A549 (cell line): Measurements from ENCODE around the gene VANGL1. TPM values are rescaled to one million over a fixed set of nuclear protein-coding genes. Genes with fewer than 3 reads are reported as not detected.

Experiments used
- ATAC-seq, 2 experiments: fragments of 200-7000 bp in 1 of 2; fragments of >200 bp in 1 of 2; cut with Nextera tagmentation in 1 of 2; cut with Tn5 transposase in 1 of 2; 3 replicates each; pipeline versions ENCODE4 v1.8.0 to v1.9.1; 2018 to 2020; ENCODE audit warnings: mild to moderate bottlenecking in 1 of 2, moderate library complexity in 1 of 2
- CTCF ChIA-PET: fragments of 300-600 bp; sonication (Branson Sonifier 250); formaldehyde crosslinking; extraction: SDS; loops from one replicate; lab custom pipeline; 2021; ENCODE audit warnings: antibody characterized with exemption, inconsistent platforms; lab: Yijun Ruan, JAX
- POLR2A ChIA-PET: fragments of 350-600 bp; formaldehyde crosslinking; extraction: SDS; loops from one replicate; lab custom pipeline; 2021; ENCODE audit warnings: antibody characterized with exemption, inconsistent platforms; lab: Yijun Ruan, JAX
- DNase-seq, 2 experiments: peaks; one replicate each; pipeline versions ENCODE4 v3.0.0 to v3.0.0-alpha.2; 2011 to 2016; ENCODE audit warnings: low read depth in 1 of 2, low spot score in 1 of 2
- FAIRE-seq: peaks from 2 replicates; lab custom pipeline; 2011; peaks lifted over from hg19 to GRCh38; lab: Jason Lieb, UNC
- H3K27ac ChIP-seq, 2 experiments: fragments of >200 bp; sonication (Bioruptor Twin); formaldehyde crosslinking; 3 replicates each; pipeline ENCODE4 v1.5.1; 2016 to 2017
- H3K4me1 ChIP-seq: fragments of >200 bp; sonication (Bioruptor Twin); formaldehyde crosslinking; 3 replicates; pipeline ENCODE4 v1.6.1; 2016
- H3K4me2 ChIP-seq: fragments of >200 bp; sonication (Bioruptor Twin); formaldehyde crosslinking; 3 replicates; pipeline ENCODE4 v1.6.1; 2016
- H3K4me3 ChIP-seq: fragments of >200 bp; sonication (Bioruptor Twin); formaldehyde crosslinking; 3 replicates; pipeline ENCODE4 v1.5.1; 2016
- H3K9me3 ChIP-seq: fragments of >200 bp; sonication (Bioruptor Twin); formaldehyde crosslinking; 3 replicates; pipeline ENCODE4 v1.6.1; 2016
- CEBPB ChIP-seq, 2 experiments: fragments of >200 bp in 1 of 2; sonication (Bioruptor Twin) in 1 of 2; formaldehyde crosslinking in 1 of 2; IDR thresholded peaks; 2 replicates each; pipeline ENCODE4 v1.6.1; 2012 to 2016
- CHD2 ChIP-seq: fragments of 150-350 bp; IDR thresholded peaks from 2 replicates; pipeline ENCODE4 v1.6.1; 2014; ENCODE audit warnings: low read length; ENCODE audit not compliant: partially characterized antibody
- CHD4 ChIP-seq: fragments of 200-600 bp; sonication (generic); IDR thresholded peaks from 2 replicates; pipeline ENCODE4 v1.6.1; 2016; ENCODE audit warnings: antibody characterized with exemption, mild to moderate bottlenecking, borderline replicate concordance
- FOSB ChIP-seq: fragments of 250-450 bp; sonication (Bioruptor Pico); IDR thresholded peaks from 2 replicates; pipeline ENCODE4 v1.5.0; 2020; ENCODE audit warnings: mild to moderate bottlenecking, moderate library complexity
- GATA3 ChIP-seq: IDR thresholded peaks from 2 replicates; pipeline ENCODE4 v1.6.1; 2012; ENCODE audit warnings: borderline replicate concordance
- HEYL ChIP-seq: fragments of 250-450 bp; sonication (Bioruptor Pico); IDR thresholded peaks from 2 replicates; pipeline ENCODE4 v1.8.0; 2021; ENCODE audit warnings: mild to moderate bottlenecking, moderate library complexity
- JUN ChIP-seq, 2 experiments: fragments of >200 bp; sonication (Bioruptor Twin); formaldehyde crosslinking; IDR thresholded peaks; 2 replicates in 1 of 2; 3 replicates in 1 of 2; pipeline ENCODE4 v1.6.1; 2016 to 2017
- KDM5A ChIP-seq: fragments of 200-600 bp; sonication (generic); IDR thresholded peaks from 2 replicates; pipeline ENCODE4 v1.6.1; 2016; ENCODE audit warnings: antibody characterized with exemption, mild to moderate bottlenecking
- MAZ ChIP-seq: fragments of 150-350 bp; IDR thresholded peaks from 2 replicates; pipeline ENCODE4 v1.6.1; 2014; ENCODE audit warnings: antibody characterized with exemption, low read depth, low read length, borderline replicate concordance
- NFE2L2 ChIP-seq: fragments of 150-350 bp; conservative IDR thresholded peaks from 2 replicates; pipeline ENCODE4 v1.6.1; 2014; ENCODE audit warnings: low read length
- NR3C1 ChIP-seq: fragments of >200 bp; sonication (Bioruptor Twin); formaldehyde crosslinking; IDR thresholded peaks from 3 replicates; pipeline ENCODE4 v1.6.1; 2017
- PBX3 ChIP-seq: IDR thresholded peaks from 2 replicates; pipeline ENCODE4 v1.6.1; 2012
- PHF8 ChIP-seq: fragments of 200-600 bp; sonication (generic); IDR thresholded peaks from 2 replicates; pipeline ENCODE4 v1.6.1; 2016; ENCODE audit warnings: low read depth, mild to moderate bottlenecking, antibody characterized with exemption, moderate library complexity, borderline replicate concordance
- POLR2AphosphoS2 ChIP-seq: conservative IDR thresholded peaks from 2 replicates; pipeline ENCODE4 v1.6.1; 2012; ENCODE audit warnings: low read length, improper control_type of control experiment, inconsistent platforms
- SMC3 ChIP-seq: fragments of >200 bp; sonication (Bioruptor Twin); formaldehyde crosslinking; IDR thresholded peaks from 3 replicates; pipeline ENCODE4 v1.6.1; 2018; ENCODE audit warnings: inconsistent platforms
- SREBF2 ChIP-seq: fragments of 450-650 bp; IDR thresholded peaks from 2 replicates; pipeline ENCODE4 v1.6.1; 2014; ENCODE audit warnings: mild to moderate bottlenecking, moderate library complexity
- WGBS: methylation state at CpG from one replicate; pipeline ENCODE4 v1.1.6; 2017; ENCODE audit errors: missing lambda C conversion rate; 5-methylcytosine and 5-hydroxymethylcytosine counted together
- polyA plus RNA-seq, 4 experiments: library from polyadenylated mRNA; depleted of rRNA in 3 of 4; stranded (reverse); fragments of >200 nt; fragmentation: RNase III in 1 of 4; extraction: RNeasy Plus Mini Kit Qiagen cat#74134 plus additional on column Dnase treatment in 1 of 4; gene quantifications; 2 replicates in 3 of 4; 3 replicates in 1 of 4; pipeline ENCODE4 v1.2.3, GENCODE V29; 2011 to 2017
- TF ChIP-seq, protein P1 (sequence below): fragments of >200 bp; sonication (Bioruptor Twin); formaldehyde crosslinking; IDR thresholded peaks from 2 replicates; pipeline ENCODE4 v1.6.1; 2016
- TF ChIP-seq, protein P2 (sequence below): fragments of 200-600 bp; sonication (generic); IDR thresholded peaks from 2 replicates; pipeline ENCODE4 v1.6.1; 2016; ENCODE audit warnings: antibody characterized with exemption, mild to moderate bottlenecking, moderate library complexity

The VANGL1 gene
- polyA plus RNA-seq, 2 of the 4 experiments (the other 2 are of a cell fraction): 11.0 to 11.5 TPM

DNA sequence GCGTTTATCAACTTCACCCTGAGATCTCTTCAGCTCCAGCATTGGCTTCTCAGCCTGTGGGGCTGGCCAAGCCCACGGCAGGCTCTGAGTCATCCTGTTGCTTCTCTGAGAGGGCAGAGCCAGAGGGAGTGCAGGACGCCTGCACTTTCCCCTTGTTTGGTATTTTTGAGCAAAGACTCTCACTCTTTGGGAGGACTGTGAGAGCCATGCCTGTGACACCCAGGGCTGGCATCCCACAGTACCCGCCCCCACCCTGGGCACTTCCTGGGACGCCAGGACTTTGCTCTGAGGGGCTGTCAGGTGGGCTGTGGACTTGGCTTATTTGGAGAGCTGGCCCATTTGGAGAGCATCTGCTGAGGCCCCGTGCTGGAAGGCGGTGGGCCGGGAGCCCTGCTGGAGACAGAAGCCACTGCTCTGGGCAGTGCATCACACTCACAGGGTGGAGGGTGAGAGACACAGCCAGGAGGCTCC lies 37.4 kb downstream of the VANGL1 start:
- no peak overlapping the region for H3K4me3 ChIP-seq
- TF ChIP-seq CHD4 (no peak), SMC3 (no peak), KDM5A (no peak), CHD2 (no peak), NFE2L2 (no peak), CEBPB (IDR thresholded peaks at IDR 0.05) (no peak)
- TF ChIP-seq, protein P1, sequence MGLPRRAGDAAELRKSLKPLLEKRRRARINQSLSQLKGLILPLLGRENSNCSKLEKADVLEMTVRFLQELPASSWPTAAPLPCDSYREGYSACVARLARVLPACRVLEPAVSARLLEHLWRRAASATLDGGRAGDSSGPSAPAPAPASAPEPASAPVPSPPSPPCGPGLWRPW: no peak
- TF ChIP-seq, protein P2, sequence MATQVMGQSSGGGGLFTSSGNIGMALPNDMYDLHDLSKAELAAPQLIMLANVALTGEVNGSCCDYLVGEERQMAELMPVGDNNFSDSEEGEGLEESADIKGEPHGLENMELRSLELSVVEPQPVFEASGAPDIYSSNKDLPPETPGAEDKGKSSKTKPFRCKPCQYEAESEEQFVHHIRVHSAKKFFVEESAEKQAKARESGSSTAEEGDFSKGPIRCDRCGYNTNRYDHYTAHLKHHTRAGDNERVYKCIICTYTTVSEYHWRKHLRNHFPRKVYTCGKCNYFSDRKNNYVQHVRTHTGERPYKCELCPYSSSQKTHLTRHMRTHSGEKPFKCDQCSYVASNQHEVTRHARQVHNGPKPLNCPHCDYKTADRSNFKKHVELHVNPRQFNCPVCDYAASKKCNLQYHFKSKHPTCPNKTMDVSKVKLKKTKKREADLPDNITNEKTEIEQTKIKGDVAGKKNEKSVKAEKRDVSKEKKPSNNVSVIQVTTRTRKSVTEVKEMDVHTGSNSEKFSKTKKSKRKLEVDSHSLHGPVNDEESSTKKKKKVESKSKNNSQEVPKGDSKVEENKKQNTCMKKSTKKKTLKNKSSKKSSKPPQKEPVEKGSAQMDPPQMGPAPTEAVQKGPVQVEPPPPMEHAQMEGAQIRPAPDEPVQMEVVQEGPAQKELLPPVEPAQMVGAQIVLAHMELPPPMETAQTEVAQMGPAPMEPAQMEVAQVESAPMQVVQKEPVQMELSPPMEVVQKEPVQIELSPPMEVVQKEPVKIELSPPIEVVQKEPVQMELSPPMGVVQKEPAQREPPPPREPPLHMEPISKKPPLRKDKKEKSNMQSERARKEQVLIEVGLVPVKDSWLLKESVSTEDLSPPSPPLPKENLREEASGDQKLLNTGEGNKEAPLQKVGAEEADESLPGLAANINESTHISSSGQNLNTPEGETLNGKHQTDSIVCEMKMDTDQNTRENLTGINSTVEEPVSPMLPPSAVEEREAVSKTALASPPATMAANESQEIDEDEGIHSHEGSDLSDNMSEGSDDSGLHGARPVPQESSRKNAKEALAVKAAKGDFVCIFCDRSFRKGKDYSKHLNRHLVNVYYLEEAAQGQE: no peak
- TF ChIP-seq, all 56 proteins: peak for 0
- FAIRE-seq (no peak), DNase-seq (peak in 1 of 2 experiments; percentile 8), ATAC-seq (peak; percentile 68 to 77; a peak in 4 of 6 replicates)
- CTCF ChIA-PET: interaction anchor here (0.9 to 1.2 kb wide), 2 partner anchors 8 to 71 kb away, joined by 3 read pairs; no protein-coding TSS in a partner anchor
- H3K9me3 ChIP-seq: no peaks in the 10 kb centered on the region
- peak overlapping the region in 1 of 2 experiments; percentile 50; a peak in 1 of 6 replicates for H3K27ac ChIP-seq
- WGBS: 49% methylated on average over 3 of the region's 8 CpGs
- H3K4me1 ChIP-seq: peaks cover 12% of the 10 kb centered on the region
- POLR2A ChIA-PET: no interaction called here
- H3K4me2 ChIP-seq: no peak overlapping the region

GRCh38 chr1:115680730-115681111 lies 39.0 kb downstream of the VANGL1 start:
- DNase-seq (no peak), FAIRE-seq (no peak), ATAC-seq (no peak)
- WGBS: 90% methylated on average over 5 of the region's 5 CpGs
- TF ChIP-seq PHF8: no peak
- TF ChIP-seq, protein P1: no peak
- TF ChIP-seq NR3C1: no peak
- TF ChIP-seq MAZ: no peak
- no peak for TF ChIP-seq FOSB (CRISPR knock-in tag)
- TF ChIP-seq POLR2AphosphoS2: no peak
- no peak for TF ChIP-seq GATA3
- no peak for TF ChIP-seq JUN (IDR thresholded peaks at IDR 0.05)
- TF ChIP-seq PBX3: no peak
- no peak for TF ChIP-seq HEYL (CRISPR knock-in tag)
- TF ChIP-seq SREBF2: no peak
- TF ChIP-seq, protein P2: no peak
- Histone ChIP-seq H3K4me3 (no peak overlapping the region), H3K4me1 (peaks cover 12% of the 10 kb centered on the region), H3K27ac (no peak overlapping the region), H3K4me2 (no peak overlapping the region), H3K9me3 (no peaks in the 10 kb centered on the region)
- ChIA-PET CTCF (no interaction called here), POLR2A (no interaction called here)
